ENCODE results near the gene ANAPC2.

ANAPC2 gene

DNA sequence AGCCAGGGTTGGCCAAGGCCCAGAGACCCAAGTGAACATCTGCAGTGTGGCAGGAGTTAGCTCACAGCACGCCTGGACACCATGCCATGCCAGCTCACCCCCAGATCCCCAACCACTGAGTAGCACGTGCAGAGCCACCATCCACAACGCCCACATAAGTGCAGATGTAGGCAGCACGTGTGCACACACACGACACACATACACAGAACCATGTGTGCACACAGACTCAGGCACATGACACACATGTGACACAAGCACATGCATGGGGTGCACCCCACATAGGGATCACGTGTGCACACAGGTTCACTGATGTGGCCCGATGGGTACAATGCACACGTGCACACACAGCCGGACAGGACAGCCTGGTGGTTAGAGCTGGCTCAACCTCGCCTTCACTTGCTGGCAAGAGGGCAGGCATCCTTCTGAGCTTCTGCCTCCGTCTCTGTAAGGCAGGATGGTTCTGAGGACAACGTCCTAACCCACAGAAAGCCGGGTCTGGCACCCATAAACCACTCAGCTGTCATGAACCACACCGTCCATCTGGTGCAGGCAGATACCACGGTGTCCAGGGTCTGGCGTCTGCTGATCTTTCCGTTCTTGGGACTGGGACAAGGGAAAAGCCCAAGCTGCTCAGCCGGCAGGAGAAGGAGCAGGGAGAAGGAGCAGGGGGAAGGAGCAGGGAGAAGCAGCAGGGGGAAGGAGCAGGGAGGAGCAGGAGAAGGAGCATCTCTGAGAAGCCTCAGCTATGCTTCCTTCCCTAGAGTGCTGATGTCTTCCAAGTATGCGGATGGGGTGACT lies 30.5 kb downstream of the ANAPC2 start:
- Histone ChIP-seq H3K4me1 (ENCODE audit: control insufficient read depth in 1 of 2, insufficient read depth in 1 of 2, low read depth in 1 of 2, low read length in 1 of 2) (peaks cover 0 to 3% of the 10 kb centered on the region in 2 experiments), H3K9me3 (no peaks in the 10 kb centered on the region), H3K36me3 (no peaks in the 10 kb centered on the region), H3K27me3 (peaks cover 93% of the 10 kb centered on the region), H3K4me3 (ENCODE audit: low read depth in 1 of 2, low read length in 1 of 2) (no peak overlapping the region), H3K27ac (no peak overlapping the region)
- TF ChIP-seq, protein P1, sequence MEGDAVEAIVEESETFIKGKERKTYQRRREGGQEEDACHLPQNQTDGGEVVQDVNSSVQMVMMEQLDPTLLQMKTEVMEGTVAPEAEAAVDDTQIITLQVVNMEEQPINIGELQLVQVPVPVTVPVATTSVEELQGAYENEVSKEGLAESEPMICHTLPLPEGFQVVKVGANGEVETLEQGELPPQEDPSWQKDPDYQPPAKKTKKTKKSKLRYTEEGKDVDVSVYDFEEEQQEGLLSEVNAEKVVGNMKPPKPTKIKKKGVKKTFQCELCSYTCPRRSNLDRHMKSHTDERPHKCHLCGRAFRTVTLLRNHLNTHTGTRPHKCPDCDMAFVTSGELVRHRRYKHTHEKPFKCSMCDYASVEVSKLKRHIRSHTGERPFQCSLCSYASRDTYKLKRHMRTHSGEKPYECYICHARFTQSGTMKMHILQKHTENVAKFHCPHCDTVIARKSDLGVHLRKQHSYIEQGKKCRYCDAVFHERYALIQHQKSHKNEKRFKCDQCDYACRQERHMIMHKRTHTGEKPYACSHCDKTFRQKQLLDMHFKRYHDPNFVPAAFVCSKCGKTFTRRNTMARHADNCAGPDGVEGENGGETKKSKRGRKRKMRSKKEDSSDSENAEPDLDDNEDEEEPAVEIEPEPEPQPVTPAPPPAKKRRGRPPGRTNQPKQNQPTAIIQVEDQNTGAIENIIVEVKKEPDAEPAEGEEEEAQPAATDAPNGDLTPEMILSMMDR (IDR thresholded peaks at IDR 0.05), result no peak

DNA sequence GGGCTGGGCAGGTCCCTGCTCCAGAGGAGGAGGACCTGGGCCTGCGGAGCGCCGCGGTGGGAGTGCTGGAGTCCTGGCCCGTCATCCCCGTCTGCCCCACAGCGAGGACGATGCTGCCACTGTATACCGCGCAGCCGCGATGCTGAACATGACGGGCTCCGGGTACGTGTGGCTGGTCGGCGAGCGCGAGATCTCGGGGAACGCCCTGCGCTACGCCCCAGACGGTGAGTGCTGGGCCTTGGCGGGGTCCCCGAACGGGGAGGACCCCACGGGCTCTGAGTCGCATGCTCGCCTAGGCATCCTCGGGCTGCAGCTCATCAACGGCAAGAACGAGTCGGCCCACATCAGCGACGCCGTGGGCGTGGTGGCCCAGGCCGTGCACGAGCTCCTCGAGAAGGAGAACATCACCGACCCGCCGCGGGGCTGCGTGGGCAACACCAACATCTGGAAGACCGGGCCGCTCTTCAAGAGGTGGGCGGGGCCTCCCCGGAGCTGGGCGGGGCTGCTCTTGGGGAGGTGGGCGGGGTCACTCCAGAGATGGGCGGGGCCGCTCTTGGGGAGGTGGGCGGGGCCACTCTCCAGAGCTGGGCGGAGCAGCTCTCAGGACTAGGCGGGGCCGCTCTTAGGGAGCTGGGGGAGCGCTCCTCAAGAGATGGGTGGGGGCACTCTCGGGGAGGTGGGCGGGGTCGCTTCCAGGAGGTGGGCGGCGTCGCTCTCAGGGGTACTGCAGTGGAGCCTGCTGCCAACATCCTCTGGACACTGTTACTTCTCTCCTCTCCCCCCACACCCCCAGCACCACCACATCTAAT lies 31.6 kb downstream of the ANAPC2 start:
- Histone ChIP-seq H3K4me1 (ENCODE audit: control insufficient read depth in 1 of 2, insufficient read depth in 1 of 2, low read depth in 1 of 2, low read length in 1 of 2) (peaks cover 0 to 3% of the 10 kb centered on the region in 2 experiments), H3K9me3 (no peaks in the 10 kb centered on the region), H3K4me3 (ENCODE audit: low read depth in 1 of 2, low read length in 1 of 2) (no peak overlapping the region), H3K36me3 (no peaks in the 10 kb centered on the region), H3K27me3 (peaks cover 88% of the 10 kb centered on the region), H3K27ac (no peak overlapping the region)
- TF ChIP-seq, protein P1 (IDR thresholded peaks at IDR 0.05), result no peak

DNA sequence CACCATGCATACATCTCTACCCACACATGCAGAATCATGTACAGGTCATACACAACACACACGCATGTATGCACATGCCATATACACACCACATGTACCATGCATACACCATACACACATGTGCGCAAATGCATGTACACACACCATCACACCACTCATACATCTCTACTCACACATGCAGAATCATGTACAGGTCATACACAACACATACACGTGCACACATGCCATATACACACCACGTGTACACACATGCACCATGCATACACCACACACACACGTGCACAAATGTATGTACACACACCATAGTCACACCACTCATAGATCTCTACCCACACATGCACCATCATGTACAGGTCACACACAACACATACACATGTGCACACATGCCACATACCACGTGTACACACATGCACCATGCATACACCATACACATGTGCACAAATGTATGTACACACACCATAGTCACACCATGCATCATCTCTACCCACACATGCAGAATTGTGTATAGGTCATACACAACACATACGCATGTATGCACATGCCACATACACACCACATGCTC lies 35.4 kb downstream of the ANAPC2 start:
- H3K4me3 ChIP-seq (ENCODE audit: low read depth in 1 of 2, low read length in 1 of 2), result no peak overlapping the region
- peaks cover 0 to 7% of the 10 kb centered on the region in 2 experiments for H3K4me1 ChIP-seq (ENCODE audit: control insufficient read depth in 1 of 2, insufficient read depth in 1 of 2, low read depth in 1 of 2, low read length in 1 of 2)
- peaks cover 77% of the 10 kb centered on the region for H3K27me3 ChIP-seq
- H3K36me3 ChIP-seq, result no peaks in the 10 kb centered on the region
- no peak overlapping the region for H3K27ac ChIP-seq
- TF ChIP-seq, protein P1 (IDR thresholded peaks at IDR 0.05), result no peak
- no peaks in the 10 kb centered on the region for H3K9me3 ChIP-seq

DNA sequence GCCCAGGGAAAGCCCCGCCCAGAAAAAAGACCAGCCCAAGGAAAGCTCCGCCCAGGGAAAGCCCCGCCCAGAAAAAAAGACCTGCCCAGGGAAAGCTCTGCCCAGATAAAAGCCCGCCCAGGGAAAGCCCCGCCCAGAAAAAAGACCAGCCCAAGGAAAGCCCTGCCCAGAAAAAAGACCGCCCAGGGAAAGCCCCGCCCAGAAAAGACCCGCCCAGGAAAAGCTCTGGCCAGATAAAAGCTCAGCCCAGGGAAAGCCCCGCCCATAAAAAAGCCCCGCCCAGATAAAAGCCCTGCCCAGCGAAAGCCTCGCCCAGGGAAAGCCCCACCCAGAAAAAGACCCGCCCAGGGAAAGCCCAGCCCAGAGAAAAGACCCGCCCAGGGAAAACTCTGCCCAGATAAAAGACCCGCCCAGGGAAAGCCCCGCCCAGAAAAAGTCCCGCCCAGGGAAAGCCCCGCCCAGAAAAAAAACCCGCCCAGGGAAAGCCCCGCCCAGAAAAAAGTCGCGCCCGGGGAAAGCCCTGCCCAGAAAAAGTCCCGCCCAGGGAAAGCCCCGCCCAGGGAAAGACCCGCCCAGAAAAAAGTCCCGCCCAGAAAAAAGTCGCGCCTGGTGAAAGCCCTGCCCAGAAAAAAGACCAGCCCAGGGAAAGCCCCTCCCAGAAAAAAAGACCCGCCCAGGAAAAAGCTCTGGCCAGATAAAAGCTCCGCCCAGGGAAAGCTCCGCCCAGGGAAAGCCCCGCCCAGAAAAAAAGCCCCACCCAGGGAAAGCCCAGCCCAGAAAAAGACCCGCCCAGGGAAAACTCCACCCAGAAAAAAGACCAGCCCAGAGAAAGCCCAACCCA lies 37.5 kb downstream of the ANAPC2 start:
- peaks cover 0 to 4% of the 10 kb centered on the region in 2 experiments for H3K4me1 ChIP-seq (ENCODE audit: control insufficient read depth in 1 of 2, insufficient read depth in 1 of 2, low read depth in 1 of 2, low read length in 1 of 2)
- H3K9me3 ChIP-seq, result no peaks in the 10 kb centered on the region
- no peak overlapping the region for H3K4me3 ChIP-seq (ENCODE audit: low read depth in 1 of 2, low read length in 1 of 2)
- no peaks in the 10 kb centered on the region for H3K36me3 ChIP-seq
- TF ChIP-seq, protein P1 (IDR thresholded peaks at IDR 0.05), result no peak
- no peak overlapping the region for H3K27ac ChIP-seq
- peaks cover 77% of the 10 kb centered on the region for H3K27me3 ChIP-seq

Data from neutrophil (primary cell).